MCF 10A (cell line): ENCODE measurements around the gene SLC25A30. TPM values are rescaled to one million over a fixed set of nuclear protein-coding genes. Genes with fewer than 3 reads are reported as not detected.

Source experiments
- BruUV-seq: library from RNA; stranded (reverse); fragments of 400-500 nt; replicated peaks from 2 replicates; lab custom pipeline; 2021; lab: Mats Ljungman, UMichigan
- CTCF ChIA-PET: fragments of 300-600 bp; sonication (Branson Sonifier 250); formaldehyde crosslinking; extraction: SDS; loops from one replicate; lab custom pipeline; 2021; ENCODE audit warnings: antibody characterized with exemption, inconsistent platforms; lab: Yijun Ruan, JAX
- POLR2A ChIA-PET: fragments of 300-600, 350-650 bp; sonication (Branson Sonifier 250); formaldehyde crosslinking; extraction: SDS; loops from one replicate; lab custom pipeline; 2020; ENCODE audit warnings: antibody characterized with exemption, inconsistent platforms; lab: Yijun Ruan, JAX
- DNase-seq: peaks from one replicate; pipeline ENCODE4 v3.0.0-alpha.2; 2018; ENCODE audit not compliant: unreplicated experiment
- H3K27ac Mint-ChIP-seq: one replicate; pipeline ENCODE4 v1.8.0; 2022; ENCODE audit warnings: mild to moderate bottlenecking, low read depth, mixed read lengths; ENCODE audit not compliant: unreplicated experiment
- H3K27me3 Mint-ChIP-seq: one replicate; pipeline ENCODE4 v1.8.0; 2022; ENCODE audit warnings: mixed read lengths; ENCODE audit not compliant: insufficient read depth, unreplicated experiment
- H3K36me3 Mint-ChIP-seq: one replicate; pipeline ENCODE4 v1.8.0; 2022; ENCODE audit warnings: mild to moderate bottlenecking, moderate library complexity, mixed read lengths; ENCODE audit not compliant: insufficient read depth, unreplicated experiment
- H3K4me1 Mint-ChIP-seq: one replicate; pipeline ENCODE4 v1.8.0; 2022; ENCODE audit warnings: mixed read lengths; ENCODE audit not compliant: insufficient read depth, unreplicated experiment
- H3K4me3 Mint-ChIP-seq: one replicate; pipeline ENCODE4 v1.8.0; 2022; ENCODE audit warnings: mild to moderate bottlenecking, moderate library complexity, mixed read lengths; ENCODE audit not compliant: unreplicated experiment
- H3K9me3 Mint-ChIP-seq: one replicate; pipeline ENCODE4 v1.8.0; 2022; ENCODE audit warnings: mixed read lengths; ENCODE audit not compliant: unreplicated experiment
- intact Hi-C: fragments of 100-400 bp; cut with micrococcal nuclease; formaldehyde crosslinking; loops from 2 replicates; pipeline ENCODE4 v1.14.1; 2022
- total RNA-seq: library from RNA; stranded (reverse); gene quantifications from 2 replicates; pipeline ENCODE4 v1.2.3, GENCODE V29; 2022
- TF ChIP-seq, protein P1 (sequence below): fragments of 200-600 bp; IDR thresholded peaks from one replicate; pipeline ENCODE4 v1.8.0; 2022; ENCODE audit warnings: antibody characterized with exemption, mild to moderate bottlenecking; ENCODE audit not compliant: unreplicated experiment

The SLC25A30 gene
- total RNA-seq, 1 experiment from 2014 or later, result 11.9 TPM

DNA sequence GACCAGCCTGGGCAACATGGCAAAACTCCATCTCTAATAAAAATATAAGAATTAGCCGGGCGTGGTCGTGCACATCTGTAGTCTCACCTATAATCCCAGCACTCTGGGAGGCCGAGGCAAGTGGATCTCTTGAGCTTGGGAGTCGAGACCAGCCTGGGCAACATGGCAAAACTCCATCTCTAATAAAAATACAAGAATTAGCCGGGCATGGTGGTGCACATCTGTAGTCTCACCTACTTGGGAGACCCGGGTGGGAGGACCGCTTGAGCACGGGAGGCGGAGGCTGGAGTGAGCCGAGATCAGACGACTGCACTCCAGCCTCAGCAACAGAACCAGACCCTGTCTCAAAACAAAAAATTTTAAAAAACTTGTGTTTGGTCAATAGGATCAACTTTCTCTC is 7.7 kb downstream of the SLC25A30 start:
- Mint-ChIP-seq H3K27me3 (no peaks in the 10 kb centered on the region), H3K27ac (no peak overlapping the region), H3K36me3 (peaks cover 54% of the 10 kb centered on the region), H3K4me1 (peaks cover 20% of the 10 kb centered on the region), H3K9me3 (no peaks in the 10 kb centered on the region), H3K4me3 (no peak overlapping the region)
- ChIA-PET CTCF (interaction anchor here (0.6 to 0.7 kb wide), 2 partner anchors 30 to 78 kb away, joined by 3 read pairs; no protein-coding TSS in a partner anchor), POLR2A (no interaction called here)
- no TSS peak for BruUV-seq
- TF ChIP-seq, protein P1, sequence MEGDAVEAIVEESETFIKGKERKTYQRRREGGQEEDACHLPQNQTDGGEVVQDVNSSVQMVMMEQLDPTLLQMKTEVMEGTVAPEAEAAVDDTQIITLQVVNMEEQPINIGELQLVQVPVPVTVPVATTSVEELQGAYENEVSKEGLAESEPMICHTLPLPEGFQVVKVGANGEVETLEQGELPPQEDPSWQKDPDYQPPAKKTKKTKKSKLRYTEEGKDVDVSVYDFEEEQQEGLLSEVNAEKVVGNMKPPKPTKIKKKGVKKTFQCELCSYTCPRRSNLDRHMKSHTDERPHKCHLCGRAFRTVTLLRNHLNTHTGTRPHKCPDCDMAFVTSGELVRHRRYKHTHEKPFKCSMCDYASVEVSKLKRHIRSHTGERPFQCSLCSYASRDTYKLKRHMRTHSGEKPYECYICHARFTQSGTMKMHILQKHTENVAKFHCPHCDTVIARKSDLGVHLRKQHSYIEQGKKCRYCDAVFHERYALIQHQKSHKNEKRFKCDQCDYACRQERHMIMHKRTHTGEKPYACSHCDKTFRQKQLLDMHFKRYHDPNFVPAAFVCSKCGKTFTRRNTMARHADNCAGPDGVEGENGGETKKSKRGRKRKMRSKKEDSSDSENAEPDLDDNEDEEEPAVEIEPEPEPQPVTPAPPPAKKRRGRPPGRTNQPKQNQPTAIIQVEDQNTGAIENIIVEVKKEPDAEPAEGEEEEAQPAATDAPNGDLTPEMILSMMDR, result no peak
- DNase-seq, result no peak
- intact Hi-C loops, result no loop called here

DNA sequence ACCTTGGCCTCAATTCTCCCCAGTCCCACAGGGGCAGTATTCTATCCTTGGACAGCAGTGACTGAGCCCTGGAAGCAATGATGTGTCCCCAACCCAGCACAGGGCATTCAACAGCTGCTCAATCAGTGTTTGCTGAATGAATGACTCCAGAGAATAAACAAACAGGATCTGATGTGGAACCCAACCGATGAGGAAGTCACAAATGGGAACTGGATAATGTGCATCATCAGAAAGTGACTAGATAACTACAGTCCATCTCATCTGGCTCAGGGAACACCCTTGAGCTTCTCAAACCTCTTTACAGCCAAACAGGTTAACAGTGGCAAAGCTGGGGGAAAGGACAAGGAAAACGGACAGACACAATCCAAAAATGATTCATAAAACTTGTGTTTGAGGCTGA is 8.2 kb downstream of the SLC25A30 start:
- Mint-ChIP-seq H3K27ac (no peak overlapping the region), H3K27me3 (no peaks in the 10 kb centered on the region), H3K36me3 (peaks cover 58% of the 10 kb centered on the region), H3K4me3 (no peak overlapping the region), H3K9me3 (no peaks in the 10 kb centered on the region), H3K4me1 (peaks cover 20% of the 10 kb centered on the region)
- ChIA-PET CTCF (interaction anchor here (0.6 to 0.7 kb wide), 3 partner anchors 30 to 79 kb away, joined by 3 read pairs; no protein-coding TSS in a partner anchor), POLR2A (interaction anchor here (0.6 kb wide), 1 partner anchor 8 kb away, joined by 3 read pairs; the partner anchor contains the start of gene SLC25A30)
- TF ChIP-seq, protein P1, result no peak
- no peak for DNase-seq
- intact Hi-C loops, result no loop called here
- no TSS peak for BruUV-seq

- Mint-ChIP-seq H3K27ac (peak overlapping the region; percentile 47), H3K4me3 (no peak overlapping the region), H3K9me3 (no peaks in the 10 kb centered on the region), H3K4me1 (peaks cover 5% of the 10 kb centered on the region), H3K36me3 (peaks cover 69% of the 10 kb centered on the region), H3K27me3 (no peaks in the 10 kb centered on the region)
- CTCF ChIA-PET, result interaction anchor here (0.5 to 3.3 kb wide), 4 partner anchors 10 to 162 kb away, joined by 3 to 22 read pairs (median 8); no protein-coding TSS in a partner anchor
- POLR2A ChIA-PET, result interaction anchor here (0.6 to 0.8 kb wide), 2 partner anchors 20 to 76 kb away, joined by 3 to 4 read pairs; no protein-coding TSS in a partner anchor
- DNase-seq, result no peak
- TF ChIP-seq, protein P1, result no peak
- intact Hi-C loops, result no loop called here
- BruUV-seq, result no TSS peak
Observed at GRCh38 chr13:45406421-45406820, 11.8 kb downstream of the SLC25A30 start.

GRCh38 chr13:45403081-45403480 is 15.1 kb downstream of the SLC25A30 start:
- no TSS peak for BruUV-seq
- no peak overlapping the region for H3K4me3 Mint-ChIP-seq
- H3K27me3 Mint-ChIP-seq, result no peaks in the 10 kb centered on the region
- TF ChIP-seq, protein P1, result no peak
- CTCF ChIA-PET, result no interaction called here
- intact Hi-C loops, result no loop called here
- POLR2A ChIA-PET, result no interaction called here
- no peak for DNase-seq
- H3K9me3 Mint-ChIP-seq, result no peaks in the 10 kb centered on the region
- H3K36me3 Mint-ChIP-seq, result peaks cover 60% of the 10 kb centered on the region
- no peaks in the 10 kb centered on the region for H3K4me1 Mint-ChIP-seq
- no peak overlapping the region for H3K27ac Mint-ChIP-seq
